HCT116 (cell line): ENCODE measurements around the gene THBS4. TPM values are rescaled to one million over a fixed set of nuclear protein-coding genes. Genes with fewer than 3 reads are reported as not detected.

Experiments
- ATAC-seq: fragments of 200-7000 bp; cut with Tn5 transposase; 2 replicates; pipeline ENCODE4 v1.9.1; 2020; ENCODE audit warnings: mild to moderate bottlenecking, moderate library complexity
- BruUV-seq: library from RNA; stranded (reverse); fragments of 400-500 nt; replicated peaks from 2 replicates; lab custom pipeline; 2021; lab: Mats Ljungman, UMichigan
- CTCF ChIA-PET: fragments of 300-600 bp; sonication (Branson Sonifier 250); formaldehyde crosslinking; loops from one replicate; lab custom pipeline; 2021; ENCODE audit warnings: antibody characterized with exemption; lab: Charles Lee
- POLR2A ChIA-PET: fragments of 300-600, 350-600 bp; sonication (Branson Sonifier 250); formaldehyde crosslinking; loops from one replicate; lab custom pipeline; 2021; ENCODE audit warnings: antibody characterized with exemption; lab: Charles Lee
- RAD21 ChIA-PET, 2 experiments: fragments of 300-600 bp; sonication (Branson Sonifier 250); formaldehyde crosslinking; loops; one replicate each; lab custom pipeline; 2023; ENCODE audit warnings: low total read pairs in 2 of 2; ENCODE audit not compliant: uncharacterized antibody in 2 of 2, unreplicated experiment in 2 of 2, low non-redundant PET in 1 of 2; lab: Charles Lee
- DNase-seq: peaks from one replicate; pipeline ENCODE4 v3.0.0-alpha.2; 2010; ENCODE audit warnings: low read depth, low spot score
- H2AFZ ChIP-seq: fragments of 200-600 bp; shearing (Covaris generic), sonication (generic); 2 replicates; pipeline ENCODE4 v1.6.1; 2017; ENCODE audit warnings: low read depth, mixed run types, mixed read lengths, antibody characterized with exemption, low read length; ENCODE audit not compliant: poor library complexity, severe bottlenecking
- H3K27ac ChIP-seq: 2 replicates; pipeline ENCODE4 v1.5.1; 2012; ENCODE audit warnings: low read depth, low read length
- H3K27me3 ChIP-seq: fragments of 200-600 bp; sonication (generic); 2 replicates; pipeline ENCODE4 v1.6.1; 2016; ENCODE audit warnings: mixed run types, low read length, mixed read lengths; ENCODE audit not compliant: insufficient read depth
- H3K36me3 ChIP-seq, 2 experiments: fragments of 200-500 bp in 1 of 2; fragments of 200-600 bp in 1 of 2; sonication (Bioruptor generic) in 1 of 2; sonication (generic) in 1 of 2; 2 replicates each; pipeline versions ENCODE4 v1.5.1 to v1.6.1; 2014 to 2016; ENCODE audit warnings: low read length in 2 of 2, inconsistent platforms in 1 of 2, mixed read lengths in 1 of 2, mixed run types in 1 of 2; ENCODE audit not compliant: insufficient read depth in 2 of 2, control insufficient read depth in 1 of 2
- H3K4me1 ChIP-seq, 2 experiments: fragments of 200-600 bp in 1 of 2; sonication (generic) in 1 of 2; 2 replicates each; pipeline versions ENCODE4 v1.5.1 to v1.6.1; 2012 to 2017; ENCODE audit warnings: low read length in 2 of 2, inconsistent platforms in 1 of 2, mild to moderate bottlenecking in 1 of 2, mixed read lengths in 1 of 2, mixed run types in 1 of 2, moderate library complexity in 1 of 2; ENCODE audit not compliant: insufficient read depth in 2 of 2, control insufficient read depth in 1 of 2
- H3K4me2 ChIP-seq: fragments of 200-600 bp; sonication (generic); 2 replicates; pipeline ENCODE4 v1.6.1; 2017; ENCODE audit warnings: mixed run types, low read length, mixed read lengths
- H3K4me3 ChIP-seq, 2 experiments: fragments of 200-600 bp in 1 of 2; sonication (generic) in 1 of 2; replicated peaks in 1 of 2; 2 replicates each; pipeline ENCODE4 v1.5.1; 2011 to 2016; ENCODE audit warnings: low read length in 2 of 2, control low read depth in 1 of 2, low read depth in 1 of 2, mild to moderate bottlenecking in 1 of 2, mixed read lengths in 1 of 2, mixed run types in 1 of 2
- H3K79me2 ChIP-seq: fragments of 200-600 bp; sonication (generic); 2 replicates; pipeline ENCODE4 v1.6.1; 2017; ENCODE audit warnings: mild to moderate bottlenecking, mixed run types, low read length, moderate library complexity, mixed read lengths; ENCODE audit not compliant: insufficient read depth
- H3K9ac ChIP-seq: fragments of 200-600 bp; sonication (generic); 2 replicates; pipeline ENCODE4 v1.6.1; 2016; ENCODE audit warnings: low read length, mixed read lengths
- H3K9me2 ChIP-seq: fragments of 200-600 bp; sonication (generic), shearing (Covaris generic); 2 replicates; pipeline ENCODE4 v1.6.1; 2017; ENCODE audit warnings: mixed run types, mild to moderate bottlenecking, moderate library complexity; ENCODE audit not compliant: insufficient read depth
- H3K9me3 ChIP-seq, 2 experiments: fragments of 200-500 bp in 1 of 2; fragments of 200-600 bp in 1 of 2; sonication (Bioruptor generic) in 1 of 2; sonication (generic) in 1 of 2; 2 replicates each; pipeline ENCODE4 v1.6.1; 2014 to 2017; ENCODE audit warnings: low read length in 2 of 2, mixed read lengths in 2 of 2, inconsistent platforms in 1 of 2, low read depth in 1 of 2, mild to moderate bottlenecking in 1 of 2, mixed run types in 1 of 2, moderate library complexity in 1 of 2; ENCODE audit not compliant: control insufficient read depth in 1 of 2, insufficient read depth in 1 of 2
- H4K20me1 ChIP-seq: fragments of 200-600 bp; sonication (generic), shearing (Covaris generic); 2 replicates; pipeline ENCODE4 v1.6.1; 2017; ENCODE audit warnings: mixed run types, mild to moderate bottlenecking, moderate library complexity; ENCODE audit not compliant: insufficient read depth
- CBX3 ChIP-seq: IDR thresholded peaks from 2 replicates; pipeline ENCODE4 v1.6.1; 2012; ENCODE audit warnings: low read depth
- CEBPB ChIP-seq: IDR thresholded peaks from 2 replicates; pipeline ENCODE4 v1.6.1; 2012; ENCODE audit warnings: low read depth
- CTCF ChIP-seq, 3 experiments: fragments of 200-600 bp in 1 of 3; sonication (generic) in 1 of 3; IDR thresholded peaks in 2 of 3; conservative IDR thresholded peaks in 1 of 3; 2 replicates each; pipeline ENCODE4 v1.5.1; 2012 to 2017; ENCODE audit warnings: low read depth in 2 of 3, low read length in 2 of 3, antibody characterized with exemption in 1 of 3, borderline replicate concordance in 1 of 3, control low read depth in 1 of 3, mild to moderate bottlenecking in 1 of 3, mixed read lengths in 1 of 3, mixed run types in 1 of 3, moderate library complexity in 1 of 3; ENCODE audit not compliant: insufficient read depth in 1 of 3
- EGR1 ChIP-seq: IDR thresholded peaks from 2 replicates; pipeline ENCODE4 v1.6.1; 2012; ENCODE audit warnings: low read depth
- EZH2 ChIP-seq: fragments of 200-600 bp; sonication (generic); IDR thresholded peaks from 2 replicates; pipeline ENCODE4 v1.6.1; 2017; ENCODE audit warnings: antibody characterized with exemption, mixed run types
- FOSL1 ChIP-seq: IDR thresholded peaks from 2 replicates; pipeline ENCODE4 v1.6.1; 2012; ENCODE audit warnings: low read depth
- JUND ChIP-seq: IDR thresholded peaks from 2 replicates; pipeline ENCODE4 v1.6.1; 2012
- POLR2A ChIP-seq: IDR thresholded peaks from 2 replicates; pipeline ENCODE4 v1.7.0; 2011; ENCODE audit warnings: borderline replicate concordance; ENCODE audit not compliant: insufficient read depth, insufficient read length; ENCODE audit errors: extremely low read depth
- RAD21 ChIP-seq: IDR thresholded peaks from 2 replicates; pipeline ENCODE4 v1.6.1; 2012; ENCODE audit warnings: low read depth, mild to moderate bottlenecking
- REST ChIP-seq: IDR thresholded peaks from 2 replicates; pipeline ENCODE4 v1.6.1; 2012; ENCODE audit warnings: low read depth
- SIN3A ChIP-seq: IDR thresholded peaks from 2 replicates; pipeline ENCODE4 v1.6.1; 2012; ENCODE audit warnings: low read depth
- ZFX ChIP-seq: fragments of 450-650 bp; IDR thresholded peaks from 2 replicates; pipeline ENCODE4 v1.6.1; 2017
- intact Hi-C: fragments of 100-400 bp; cut with micrococcal nuclease; formaldehyde crosslinking; loops from 2 replicates; pipeline ENCODE4 v1.10.0; 2022
- total RNA-seq: library from RNA; stranded (reverse); gene quantifications from one replicate; pipeline ENCODE4 v1.2.1, GENCODE V29; 2021; ENCODE audit not compliant: unreplicated experiment

Gene THBS4
- total RNA-seq, 1 experiment from 2014 or later: 1.5 TPM

- Histone ChIP-seq H3K36me3 (peaks cover 18 to 38% of the 10 kb centered on the region in 2 experiments), H3K9ac (no peak overlapping the region), H4K20me1 (no peaks in the 10 kb centered on the region), H3K79me2 (peaks cover 17% of the 10 kb centered on the region), H2AFZ (no peak overlapping the region), H3K4me2 (no peak overlapping the region), H3K9me2 (no peaks in the 10 kb centered on the region), H3K27ac (no peak overlapping the region), H3K9me3 (no peaks in the 10 kb centered on the region), H3K27me3 (no peaks in the 10 kb centered on the region), H3K4me1 (peaks cover 6% of the 10 kb centered on the region in 2 experiments; a peak in 2 of 4 replicates), H3K4me3 (no peak overlapping the region)
- ChIA-PET RAD21 (no interaction called here), CTCF (no interaction called here), POLR2A (no interaction called here)
- no peak for TF ChIP-seq RAD21
- no peak for TF ChIP-seq POLR2A
- TF ChIP-seq EGR1: no peak
- no peak for TF ChIP-seq EZH2
- no peak for TF ChIP-seq FOSL1
- no peak for TF ChIP-seq SIN3A
- TF ChIP-seq REST: no peak
- TF ChIP-seq ZFX: no peak
- TF ChIP-seq CEBPB: no peak
- no peak for TF ChIP-seq CBX3
- no peak for TF ChIP-seq JUND
- TF ChIP-seq CTCF (IDR thresholded peaks at IDR 0.05 in 2 of 3, conservative IDR thresholded peaks at IDR 0.05 in 1 of 3; ENCODE audit: borderline replicate concordance in 1 of 3, insufficient read depth in 1 of 3, low read depth in 2 of 3, low read length in 2 of 3): no peak
- intact Hi-C loops: no loop called here
- no peak for ATAC-seq
- DNase-seq: no peak
- no TSS peak for BruUV-seq
These were observed 48.9 kb upstream of the THBS4 start for GRCh38 chr5:79986260-79986659.
